Activated CD8-positive, alpha-beta memory T cell treated with anti-CD3 and anti-CD28 coated beads, Interleukin-2, amount 10 ng/mL, durations not matched to agents 7 days and 5 days (primary cell): Measurements from ENCODE around the gene AIF1. TPM values are rescaled to one million over a fixed set of nuclear protein-coding genes. Genes with fewer than 3 reads are reported as not detected.
A peak's percentile ranks its signal among the peaks of the same experiment; 100 is the strongest.

Experiments used
- ATAC-seq: fragments of 150-1000 bp; cut with Tn5 transposase; one replicate; pipeline ENCODE4 v1.10.0; 2021; ENCODE audit warnings: moderate library complexity
- CTCF ChIA-PET: fragments of 350-600 bp; sonication (Branson Sonifier 250); formaldehyde crosslinking; loops from one replicate; lab custom pipeline; 2021; ENCODE audit warnings: antibody characterized with exemption; lab: Charles Lee
- DNase-seq: peaks from one replicate; pipeline ENCODE4 v3.0.0-alpha.2; 2020
- H3K27ac Mint-ChIP-seq: one replicate; pipeline ENCODE4 v1.8.0; 2021; ENCODE audit warnings: mild to moderate bottlenecking, mixed read lengths
- H3K27me3 Mint-ChIP-seq: one replicate; pipeline ENCODE4 v1.8.0; 2021; ENCODE audit warnings: mixed read lengths
- H3K36me3 Mint-ChIP-seq: one replicate; pipeline ENCODE4 v1.8.0; 2021; ENCODE audit warnings: mild to moderate bottlenecking, mixed read lengths
- H3K4me1 Mint-ChIP-seq: one replicate; pipeline ENCODE4 v1.8.0; 2021; ENCODE audit warnings: mixed read lengths
- H3K4me3 Mint-ChIP-seq: one replicate; pipeline ENCODE4 v1.8.0; 2021; ENCODE audit warnings: mild to moderate bottlenecking, moderate library complexity, mixed read lengths
- H3K9me3 Mint-ChIP-seq: one replicate; pipeline ENCODE4 v1.8.0; 2022; ENCODE audit warnings: low read depth, mixed read lengths
- total RNA-seq, 2 experiments: library from RNA; stranded (reverse); gene quantifications; one replicate each; pipeline ENCODE4 v1.2.3, GENCODE V29; 2021

Gene AIF1
- total RNA-seq, 2 experiments from 2014 or later: 47.4 to 63.4 TPM

DNA sequence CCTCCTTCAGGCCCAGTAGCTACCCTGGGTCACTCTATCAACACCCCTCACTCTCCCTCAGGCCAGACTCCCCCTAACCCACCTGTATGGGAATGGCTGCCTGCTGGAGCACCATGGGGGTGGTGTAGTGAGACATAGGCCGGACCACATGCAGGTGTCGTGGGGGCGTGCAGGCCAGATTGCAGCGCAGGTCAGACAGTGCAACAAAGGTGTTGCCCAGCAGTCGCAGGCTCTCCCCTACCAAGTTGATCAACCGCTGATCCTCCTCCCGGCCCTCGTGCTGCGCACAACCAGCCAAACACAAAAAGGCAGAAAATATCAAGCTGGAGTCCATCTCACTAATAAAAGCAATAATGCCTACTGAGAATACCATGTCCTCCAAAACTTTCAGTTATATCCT is 30.3 kb downstream of the AIF1 start:
- H3K9me3 Mint-ChIP-seq: no peaks in the 10 kb centered on the region
- no peaks in the 10 kb centered on the region for H3K27me3 Mint-ChIP-seq
- no peak for DNase-seq
- CTCF ChIA-PET: no interaction called here
- H3K27ac Mint-ChIP-seq: peak overlapping the region; percentile 3
- H3K4me1 Mint-ChIP-seq: peaks cover 16% of the 10 kb centered on the region
- no peak for ATAC-seq
- H3K4me3 Mint-ChIP-seq: no peak overlapping the region
- peaks cover 35% of the 10 kb centered on the region for H3K36me3 Mint-ChIP-seq

- peaks cover 51% of the 10 kb centered on the region for H3K4me1 Mint-ChIP-seq
- ATAC-seq (peak; percentile 56), DNase-seq (peak; percentile 83)
- peaks cover 32% of the 10 kb centered on the region for H3K36me3 Mint-ChIP-seq
- H3K27ac Mint-ChIP-seq: peak overlapping the region; percentile 96
- H3K9me3 Mint-ChIP-seq: no peaks in the 10 kb centered on the region
- no peaks in the 10 kb centered on the region for H3K27me3 Mint-ChIP-seq
- CTCF ChIA-PET: interaction anchor here (0.6 to 5.6 kb wide), 14 partner anchors 9 to 211 kb away, joined by 3 to 39 read pairs (median 4); partner anchors contain the start of genes C6orf47, GPANK1, LY6G5B and NCR3
- peak overlapping the region; percentile 89 for H3K4me3 Mint-ChIP-seq
These were observed 36.7 kb downstream of the AIF1 start for GRCh38 chr6:31651602-31652191.

DNA sequence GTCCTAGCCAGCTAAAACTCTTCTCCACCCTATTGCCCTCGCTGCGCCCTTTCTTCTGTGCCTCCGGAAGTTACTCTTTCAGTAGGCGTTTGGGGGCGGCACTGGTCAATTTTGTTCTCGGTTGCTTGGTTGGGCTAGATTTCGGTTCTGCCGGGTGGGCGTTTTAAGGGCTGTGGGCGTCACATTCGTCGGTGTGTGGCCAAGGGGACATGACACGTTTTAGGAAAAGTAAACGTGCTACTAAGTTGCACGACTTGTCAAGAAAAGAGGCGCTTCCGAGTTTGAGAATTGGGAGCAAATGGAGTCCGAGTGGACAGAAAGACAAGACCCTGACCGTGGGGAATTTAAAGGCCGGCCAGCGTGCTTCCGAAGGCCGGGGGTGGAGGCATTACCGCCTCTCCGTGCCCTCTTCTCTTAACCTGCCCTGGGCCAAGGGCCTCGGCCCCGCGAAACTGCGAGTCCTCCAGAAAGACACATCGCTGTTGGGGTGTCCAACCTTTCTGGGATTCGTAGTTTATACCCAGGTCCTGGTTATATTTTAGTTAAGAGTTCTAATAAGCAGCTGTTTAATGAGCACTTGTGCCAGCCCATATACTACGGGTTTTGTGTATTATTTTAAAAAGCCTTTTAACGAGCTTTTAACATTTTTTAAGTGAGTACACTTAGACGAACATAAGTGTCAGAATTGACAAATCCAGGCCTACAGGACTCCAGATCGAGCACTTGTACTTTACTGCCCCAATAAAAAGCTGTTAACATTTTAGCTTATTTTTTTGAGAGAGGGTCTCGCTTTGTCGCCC is 38.1 kb downstream of the AIF1 start:
- H3K27ac Mint-ChIP-seq: peak overlapping the region; percentile 96
- peaks cover 34% of the 10 kb centered on the region for H3K36me3 Mint-ChIP-seq
- ATAC-seq (peak; percentile 74), DNase-seq (peak; percentile 94)
- no peaks in the 10 kb centered on the region for H3K27me3 Mint-ChIP-seq
- H3K4me3 Mint-ChIP-seq: peak overlapping the region; percentile 89
- H3K4me1 Mint-ChIP-seq: peaks cover 62% of the 10 kb centered on the region
- H3K9me3 Mint-ChIP-seq: no peaks in the 10 kb centered on the region
- CTCF ChIA-PET: interaction anchor here (0.7 to 5.6 kb wide), 20 partner anchors 8 to 270 kb away, joined by 3 to 39 read pairs (median 4); partner anchors contain the start of genes ABHD16A, C6orf47, GPANK1 and LY6G5B

- Mint-ChIP-seq H3K9me3 (no peaks in the 10 kb centered on the region), H3K36me3 (peaks cover 29% of the 10 kb centered on the region), H3K4me1 (peaks cover 69% of the 10 kb centered on the region), H3K4me3 (no peak overlapping the region), H3K27me3 (no peaks in the 10 kb centered on the region), H3K27ac (no peak overlapping the region)
- ATAC-seq: no peak
- DNase-seq: no peak
- CTCF ChIA-PET: interaction anchor here (0.7 to 5.6 kb wide), 4 partner anchors 9 to 83 kb away, joined by 3 to 39 read pairs (median 4); partner anchors contain the start of gene GPANK1
These were observed 39.7 kb downstream of the AIF1 start for GRCh38 chr6:31654574-31655348.

DNA sequence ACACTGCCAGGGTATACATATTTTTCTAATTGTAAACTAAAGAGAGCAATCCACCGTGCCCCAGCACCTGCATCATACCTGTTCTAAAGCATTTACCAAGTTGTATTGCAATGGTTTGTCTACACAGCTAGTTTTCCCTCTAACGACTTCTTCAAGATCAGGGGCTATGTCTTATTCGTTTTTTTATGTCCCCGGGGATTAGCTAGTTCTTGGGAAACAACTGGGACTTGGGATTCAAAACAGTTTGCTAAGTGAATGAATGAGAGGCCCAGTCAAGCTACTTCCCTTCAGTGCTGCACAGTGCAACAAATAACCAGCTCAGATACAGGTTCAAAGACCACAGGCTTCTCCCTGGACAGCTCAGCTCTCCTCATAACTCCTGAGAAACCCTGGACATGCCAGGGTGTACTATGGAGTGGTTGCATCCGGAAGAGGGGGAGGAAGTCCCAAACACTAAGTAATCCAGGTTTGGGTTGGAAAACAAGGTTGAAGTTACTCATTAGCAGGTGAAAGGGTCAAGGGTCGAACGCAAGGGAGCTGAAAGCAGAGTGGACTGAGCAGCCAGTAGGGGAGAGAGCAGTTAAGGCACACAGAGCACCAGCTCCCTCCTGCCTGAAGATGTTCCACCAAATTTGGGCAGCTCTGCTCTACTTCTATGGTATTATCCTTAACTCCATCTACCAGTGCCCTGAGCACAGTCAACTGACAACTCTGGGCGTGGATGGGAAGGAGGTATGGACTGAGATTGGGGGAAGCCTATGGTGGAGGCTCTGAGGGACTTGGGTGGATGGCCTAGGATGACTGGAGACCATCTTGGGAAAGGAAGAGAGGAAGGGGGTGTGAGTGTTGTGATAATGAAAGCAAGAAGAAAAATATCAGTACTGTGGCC is 40.6 kb downstream of the AIF1 start, which contains the start of gene APOM:
Gene APOM, plus strand, starts transcription at position 546 of the 889 bp plus-strand sequence. Its CDS starts 73 bp downstream, at position 619.
- ATAC-seq (no peak), DNase-seq (no peak)
- Mint-ChIP-seq H3K4me1 (peaks cover 69% of the 10 kb centered on the region), H3K4me3 (no peak within 1 kb of the TSS), H3K36me3 (peaks cover 31% of the 10 kb centered on the region), H3K27me3 (no peaks in the 10 kb centered on the region), H3K27ac (no peak within 1 kb of the TSS), H3K9me3 (no peaks in the 10 kb centered on the region)
- CTCF ChIA-PET: interaction anchor here (1.2 to 5.6 kb wide), 2 partner anchors 8 to 12 kb away, joined by 3 to 39 read pairs; partner anchors contain the start of gene GPANK1

- peak; percentile 79 for DNase-seq
- Mint-ChIP-seq H3K4me3 (peak overlapping the region; percentile 53), H3K36me3 (peaks cover 43% of the 10 kb centered on the region), H3K4me1 (peaks cover 75% of the 10 kb centered on the region), H3K27ac (peak overlapping the region; percentile 83), H3K27me3 (no peaks in the 10 kb centered on the region), H3K9me3 (no peaks in the 10 kb centered on the region)
- no peak for ATAC-seq
- CTCF ChIA-PET: interaction anchor here (0.8 to 1.7 kb wide), 7 partner anchors 27 to 205 kb away, joined by 3 to 9 read pairs (median 3); partner anchors contain the start of gene NEU1
These were observed 42.5 kb downstream of the AIF1 start for GRCh38 chr6:31657406-31658157.

DNA sequence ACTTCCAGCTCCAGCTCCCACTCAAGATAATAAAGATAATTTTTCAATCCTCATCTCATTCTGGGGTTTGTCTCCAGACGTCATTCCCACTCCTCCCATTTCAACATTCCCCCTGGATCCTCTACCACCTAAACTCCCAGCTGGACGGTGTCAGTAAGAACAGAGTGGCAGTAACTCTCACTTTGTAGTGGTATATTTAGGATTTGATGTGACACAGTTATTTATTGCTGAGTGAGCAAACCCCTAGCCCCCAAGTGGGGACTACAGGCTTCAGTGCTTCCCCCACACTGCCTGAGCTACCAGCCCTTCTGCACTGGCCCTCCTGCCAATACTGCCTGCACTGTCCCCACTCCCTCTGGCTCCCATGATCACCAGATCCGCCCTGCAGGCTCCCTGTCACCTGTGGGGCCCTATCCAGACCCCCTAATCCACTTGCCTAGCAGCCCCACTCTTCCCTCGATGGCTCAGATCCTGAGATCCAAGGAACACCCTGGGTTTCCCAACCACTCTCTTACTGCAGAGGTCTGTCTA is 43.2 kb downstream of the AIF1 start:
- Mint-ChIP-seq H3K27ac (peak overlapping the region; percentile 83), H3K4me1 (peaks cover 78% of the 10 kb centered on the region), H3K9me3 (no peaks in the 10 kb centered on the region), H3K27me3 (no peaks in the 10 kb centered on the region), H3K36me3 (peaks cover 46% of the 10 kb centered on the region), H3K4me3 (peak overlapping the region; percentile 42)
- DNase-seq (no peak), ATAC-seq (no peak)
- CTCF ChIA-PET: interaction anchor here (0.8 to 1.7 kb wide), 5 partner anchors 26 to 172 kb away, joined by 3 to 9 read pairs (median 3); no protein-coding TSS in a partner anchor

- CTCF ChIA-PET: interaction anchor here (0.8 to 1.5 kb wide), 4 partner anchors 42 to 133 kb away, joined by 3 to 4 read pairs (median 3); no protein-coding TSS in a partner anchor
- Mint-ChIP-seq H3K4me3 (peak overlapping the region; percentile 99), H3K27me3 (no peaks in the 10 kb centered on the region), H3K27ac (peak overlapping the region; percentile 96), H3K36me3 (peaks cover 55% of the 10 kb centered on the region), H3K4me1 (peaks cover 83% of the 10 kb centered on the region), H3K9me3 (no peaks in the 10 kb centered on the region)
- no peak for ATAC-seq
- DNase-seq: no peak
These were observed 44.1 kb downstream of the AIF1 start for GRCh38 chr6:31658983-31659648.

DNA sequence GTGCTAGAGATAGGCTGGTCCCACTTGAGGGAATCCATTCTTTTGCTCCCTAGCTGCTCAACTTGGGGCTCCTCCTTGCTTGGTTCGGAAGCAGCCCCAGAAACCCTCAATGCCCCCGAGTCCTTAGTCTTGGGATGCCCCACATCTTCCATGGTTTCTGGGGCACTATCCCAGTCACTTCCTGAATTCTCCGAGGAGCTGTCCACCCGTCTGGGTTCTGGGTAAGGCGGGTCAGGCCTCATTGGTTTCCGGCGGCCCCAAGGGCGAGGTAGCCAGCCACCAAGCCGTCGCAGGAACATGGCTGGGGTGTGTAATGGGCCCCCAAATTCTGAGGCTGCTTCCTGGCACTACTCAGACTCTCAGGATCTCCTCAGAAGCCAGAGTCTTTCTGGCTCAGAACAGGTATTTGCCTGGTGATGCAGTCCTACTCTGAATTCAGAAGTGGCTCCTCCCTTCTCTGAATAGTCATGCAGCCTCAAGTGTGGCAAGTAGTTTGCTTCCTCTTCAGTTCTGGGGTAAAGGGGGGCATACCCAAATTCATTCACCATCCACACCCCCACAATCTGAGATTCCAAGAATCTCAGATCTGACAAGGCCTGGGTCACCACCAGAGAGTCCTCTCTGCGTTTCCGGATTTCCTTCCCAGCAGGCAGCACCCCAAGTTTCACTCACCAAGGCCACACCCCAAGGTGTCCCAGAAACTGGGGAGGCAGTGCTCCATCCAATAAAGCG is 44.8 kb downstream of the AIF1 start:
- H3K27ac Mint-ChIP-seq: peak overlapping the region; percentile 96
- CTCF ChIA-PET: interaction anchor here (1.0 to 1.5 kb wide), 9 partner anchors 8 to 132 kb away, joined by 3 to 8 read pairs (median 4); partner anchors contain the start of genes BAG6 and MSH5
- H3K36me3 Mint-ChIP-seq: peaks cover 61% of the 10 kb centered on the region

More for the DNA sequence above, 44.8 kb downstream of the AIF1 start:
- Mint-ChIP-seq H3K9me3 (no peaks in the 10 kb centered on the region), H3K4me1 (peaks cover 81% of the 10 kb centered on the region), H3K27me3 (no peaks in the 10 kb centered on the region), H3K4me3 (peak overlapping the region; percentile 99)
- DNase-seq (peak; percentile 77), ATAC-seq (peak; percentile 48)
